ENCODE results near the gene TMEM252.

The TMEM252 gene

GRCh38 chr9:68523367-68523936 lies 17.2 kb downstream of the TMEM252 start:
- TF ChIP-seq CTCF (IDR thresholded peaks at IDR 0.05; ENCODE audit: insufficient read depth, low read depth, low read length, missing control alignments): no peak
- no peak for DNase-seq (ENCODE audit: low read depth)
- H3K4me3 ChIP-seq (ENCODE audit: low read length): no peak overlapping the region

GRCh38 chr9:68522954-68523353 lies 17.7 kb downstream of the TMEM252 start:
- no peak overlapping the region for H3K4me3 ChIP-seq (ENCODE audit: low read length)
- no peak for TF ChIP-seq CTCF (IDR thresholded peaks at IDR 0.05; ENCODE audit: insufficient read depth, low read depth, low read length, missing control alignments)
- DNase-seq (ENCODE audit: low read depth): no peak

GRCh38 chr9:68522131-68522530 lies 18.6 kb downstream of the TMEM252 start:
- no peak for TF ChIP-seq CTCF (IDR thresholded peaks at IDR 0.05; ENCODE audit: insufficient read depth, low read depth, low read length, missing control alignments)
- H3K4me3 ChIP-seq (ENCODE audit: low read length): no peak overlapping the region
- no peak for DNase-seq (ENCODE audit: low read depth)

- no peak for TF ChIP-seq CTCF (IDR thresholded peaks at IDR 0.05; ENCODE audit: insufficient read depth, low read depth, low read length, missing control alignments)
- H3K4me3 ChIP-seq (ENCODE audit: low read length): no peak overlapping the region
- peak; percentile 66 for DNase-seq (ENCODE audit: low read depth)
Measured at GRCh38 chr9:68515326-68516017, 25.2 kb downstream of the TMEM252 start.

- H3K4me3 ChIP-seq (ENCODE audit: low read length): no peak overlapping the region
- DNase-seq (ENCODE audit: low read depth): no peak
- TF ChIP-seq CTCF (IDR thresholded peaks at IDR 0.05; ENCODE audit: insufficient read depth, low read depth, low read length, missing control alignments): no peak
Measured at GRCh38 chr9:68513981-68514380, 26.7 kb downstream of the TMEM252 start.

GRCh38 chr9:68513385-68513784 lies 27.3 kb downstream of the TMEM252 start:
- TF ChIP-seq CTCF (IDR thresholded peaks at IDR 0.05; ENCODE audit: insufficient read depth, low read depth, low read length, missing control alignments): no peak
- H3K4me3 ChIP-seq (ENCODE audit: low read length): no peak overlapping the region
- DNase-seq (ENCODE audit: low read depth): no peak

- TF ChIP-seq CTCF (IDR thresholded peaks at IDR 0.05; ENCODE audit: insufficient read depth, low read depth, low read length, missing control alignments): no peak
- H3K4me3 ChIP-seq (ENCODE audit: low read length): no peak overlapping the region
- no peak for DNase-seq (ENCODE audit: low read depth)
Measured at GRCh38 chr9:68509689-68510088, 31.0 kb downstream of the TMEM252 start.

Measured in epithelial cell of esophagus (primary cell).